ENCODE data around the gene ZPR1.
"Not testable (repeated sequence)": the region's sequence is repeated elsewhere in the genome, so short reads cannot be mapped to it uniquely, and the experiment has no call there.

Gene ZPR1

GRCh38 chr11:116772443-116773202 is 15.2 kb downstream of the ZPR1 start, which contains the start of gene BUD13 (continued):
- TF ChIP-seq ZNF18 (tag by site-specific recombination; IDR thresholded peaks at IDR 0.05) (no peak), ZNF280D (tag by site-specific recombination; IDR thresholded peaks at IDR 0.05) (no peak), ZNF530 (tag by site-specific recombination; IDR thresholded peaks at IDR 0.05; ENCODE audit: low read depth) (no peak), ZNF777 (tag by site-specific recombination; IDR thresholded peaks at IDR 0.05; ENCODE audit: borderline replicate concordance) (no peak)

- Histone ChIP-seq H3K27ac (ENCODE audit: extremely low read depth, low read depth, low read length) (no peak overlapping the region), H3K4me3 (ENCODE audit: low read depth, low read length) (peak overlapping the region; percentile 96), H3K36me3 (ENCODE audit: control insufficient read depth in 2 of 2, insufficient read depth in 1 of 2, low read length in 2 of 2) (peaks cover 0 to 33% of the 10 kb centered on the region in 2 experiments), H3K9me3 (ENCODE audit: control insufficient read depth, insufficient read depth, low read depth, low read length) (no peaks in the 10 kb centered on the region), H3K4me1 (ENCODE audit: control insufficient read depth, insufficient read depth, low read length) (peaks cover 4% of the 10 kb centered on the region; the same call in 1 of the 2 replicates)
- TF ChIP-seq ATF2 (tag by site-specific recombination; IDR thresholded peaks at IDR 0.05; ENCODE audit: low read depth) (0 out of 2 replicates have a peak, but pooled peaks have one; percentile 71), PRDM10 (tag by site-specific recombination; IDR thresholded peaks at IDR 0.05) (peak; percentile 20; the same call in 1 of the 2 replicates), KLF16 (tag by site-specific recombination; IDR thresholded peaks at IDR 0.05) (no peak)
- CTCF ChIA-PET, result interaction anchor here (0.6 to 1.3 kb wide), 5 partner anchors 9 to 372 kb away, joined by 3 to 7 read pairs (median 5); partner anchors contain the start of genes APOA5 and PAFAH1B2
- POLR2A ChIA-PET, result no interaction called here
Observed at GRCh38 chr11:116771935-116772334, 15.9 kb downstream of the ZPR1 start.

GRCh38 chr11:116762132-116762531 is 25.7 kb downstream of the ZPR1 start:
- Histone ChIP-seq H3K4me1 (ENCODE audit: control insufficient read depth, insufficient read depth, low read length) (no peaks in the 10 kb centered on the region), H3K27ac (ENCODE audit: extremely low read depth, low read depth, low read length) (no peak overlapping the region), H3K9me3 (ENCODE audit: control insufficient read depth, insufficient read depth, low read depth, low read length) (no peaks in the 10 kb centered on the region), H3K36me3 (ENCODE audit: control insufficient read depth in 2 of 2, insufficient read depth in 1 of 2, low read length in 2 of 2) (peaks cover 11 to 91% of the 10 kb centered on the region in 2 experiments), H3K4me3 (ENCODE audit: low read depth, low read length) (no peak overlapping the region)
- no peak for TF ChIP-seq ZNF555 (tag by site-specific recombination; conservative IDR thresholded peaks at IDR 0.05)
- TF ChIP-seq BCL11B (tag by site-specific recombination; IDR thresholded peaks at IDR 0.05; ENCODE audit: low read depth), result no peak
- no peak for TF ChIP-seq ZNF792 (tag by site-specific recombination; IDR thresholded peaks at IDR 0.05)
- POLR2A ChIA-PET, result interaction anchor here (1.5 kb wide), 1 partner anchor 11 kb away, joined by 3 read pairs; no protein-coding TSS in a partner anchor
- CTCF ChIA-PET, result interaction anchor here (1.3 kb wide), 1 partner anchor 19 kb away, joined by 4 read pairs; no protein-coding TSS in a partner anchor

GRCh38 chr11:116756044-116756443 is 31.8 kb downstream of the ZPR1 start:
- CTCF ChIA-PET, result interaction anchor here (0.7 to 7.3 kb wide), 4 partner anchors 10 to 24 kb away, joined by 3 to 49 read pairs (median 4); no protein-coding TSS in a partner anchor
- H3K4me1 ChIP-seq (ENCODE audit: control insufficient read depth, insufficient read depth, low read length); H3K9me3 ChIP-seq (ENCODE audit: control insufficient read depth, insufficient read depth, low read depth, low read length); H3K27ac ChIP-seq (ENCODE audit: extremely low read depth, low read depth, low read length); H3K4me3 ChIP-seq (ENCODE audit: low read depth, low read length); POLR2A ChIA-PET: not testable (repeated sequence)
- peaks cover 25 to 90% of the 10 kb centered on the region in 2 experiments for H3K36me3 ChIP-seq (ENCODE audit: control insufficient read depth in 2 of 2, insufficient read depth in 1 of 2, low read length in 2 of 2)
